PC-9 (cell line): ENCODE data around the gene STK10. TPM values are rescaled to one million over a fixed set of nuclear protein-coding genes. Genes with fewer than 3 reads are reported as not detected.

Experiments used
- BruUV-seq: library from RNA; stranded (reverse); fragments of 400-500 nt; replicated peaks from 2 replicates; lab custom pipeline; 2021; lab: Mats Ljungman, UMichigan
- CTCF ChIA-PET: fragments of 300-600 bp; sonication (Branson Sonifier 250); formaldehyde crosslinking; loops from one replicate; lab custom pipeline; 2022; ENCODE audit warnings: antibody characterized with exemption; lab: Charles Lee
- POLR2A ChIA-PET: fragments of 300-600 bp; sonication (Branson Sonifier 250); formaldehyde crosslinking; loops from one replicate; lab custom pipeline; 2022; ENCODE audit warnings: antibody characterized with exemption; ENCODE audit not compliant: unreplicated experiment; lab: Charles Lee
- DNase-seq, 2 experiments: peaks; one replicate each; pipeline versions ENCODE4 v3.0.0 to v3.0.0-alpha.2; 2015 to 2022; ENCODE audit warnings: mixed read lengths in 1 of 2
- H2AFZ ChIP-seq: fragments of 200-600 bp; sonication (generic); 2 replicates; pipeline ENCODE4 v1.8.1; 2017; ENCODE audit warnings: antibody characterized with exemption
- H3F3A ChIP-seq: fragments of 200-600 bp; sonication (generic); 2 replicates; pipeline ENCODE4 v1.8.1; 2017; ENCODE audit warnings: antibody characterized with exemption, mild to moderate bottlenecking, low read depth; ENCODE audit not compliant: insufficient read depth
- H3K27ac ChIP-seq: fragments of 200-600 bp; sonication (generic); 2 replicates; pipeline ENCODE4 v1.6.1; 2016; ENCODE audit warnings: mixed run types
- H3K27me3 ChIP-seq: fragments of 200-600 bp; sonication (generic); 2 replicates; pipeline ENCODE4 v1.6.1; 2016; ENCODE audit warnings: low read depth, mixed run types; ENCODE audit not compliant: insufficient read depth
- H3K36me3 ChIP-seq: fragments of 200-600 bp; sonication (generic); 2 replicates; pipeline ENCODE4 v1.6.1; 2016; ENCODE audit warnings: low read depth, mixed run types
- H3K4me1 ChIP-seq: fragments of 200-600 bp; sonication (generic); replicated peaks from 2 replicates; pipeline ENCODE4 v1.6.1; 2016; ENCODE audit warnings: mixed run types; ENCODE audit not compliant: insufficient read depth
- H3K4me2 ChIP-seq: fragments of 200-600 bp; sonication (generic); 2 replicates; pipeline ENCODE4 v1.6.1; 2017; ENCODE audit warnings: mixed run types
- H3K4me3 ChIP-seq: fragments of 200-600 bp; sonication (generic); 2 replicates; pipeline ENCODE4 v1.6.1; 2016; ENCODE audit warnings: mixed run types
- H3K79me2 ChIP-seq: fragments of 200-600 bp; sonication (generic); 2 replicates; pipeline ENCODE4 v1.6.1; 2017; ENCODE audit warnings: low read depth, mixed run types
- H3K9me2 ChIP-seq: fragments of 200-600 bp; sonication (generic); 2 replicates; pipeline ENCODE4 v1.8.1; 2017; ENCODE audit warnings: mild to moderate bottlenecking; ENCODE audit not compliant: insufficient read depth
- H3K9me3 ChIP-seq: fragments of 200-600 bp; sonication (generic); 2 replicates; pipeline ENCODE4 v1.8.1; 2016; ENCODE audit warnings: low read depth; ENCODE audit not compliant: insufficient read depth
- H4K20me1 ChIP-seq: fragments of 200-600 bp; sonication (generic); 2 replicates; pipeline ENCODE4 v1.8.1; 2017; ENCODE audit not compliant: insufficient read depth
- EZH2 ChIP-seq: fragments of 200-600 bp; sonication (generic); IDR thresholded peaks from 2 replicates; pipeline ENCODE4 v1.8.0; 2017; ENCODE audit warnings: antibody characterized with exemption, low read depth
- intact Hi-C: fragments of 100-400 bp; cut with micrococcal nuclease; formaldehyde crosslinking; loops from one replicate; pipeline ENCODE4 v1.10.0; 2022; ENCODE audit not compliant: unreplicated experiment
- total RNA-seq: library from RNA; stranded (reverse); gene quantifications from 2 replicates; pipeline ENCODE4 v1.2.3, GENCODE V29; 2021
- TF ChIP-seq, protein P1 (sequence below): fragments of 200-600 bp; sonication (generic); conservative IDR thresholded peaks from 2 replicates; pipeline ENCODE4 v1.6.1; 2017; ENCODE audit warnings: mixed run types, antibody characterized with exemption, mild to moderate bottlenecking, moderate library complexity

The STK10 gene
- total RNA-seq, 1 experiment from 2014 or later: 31.5 TPM

DNA sequence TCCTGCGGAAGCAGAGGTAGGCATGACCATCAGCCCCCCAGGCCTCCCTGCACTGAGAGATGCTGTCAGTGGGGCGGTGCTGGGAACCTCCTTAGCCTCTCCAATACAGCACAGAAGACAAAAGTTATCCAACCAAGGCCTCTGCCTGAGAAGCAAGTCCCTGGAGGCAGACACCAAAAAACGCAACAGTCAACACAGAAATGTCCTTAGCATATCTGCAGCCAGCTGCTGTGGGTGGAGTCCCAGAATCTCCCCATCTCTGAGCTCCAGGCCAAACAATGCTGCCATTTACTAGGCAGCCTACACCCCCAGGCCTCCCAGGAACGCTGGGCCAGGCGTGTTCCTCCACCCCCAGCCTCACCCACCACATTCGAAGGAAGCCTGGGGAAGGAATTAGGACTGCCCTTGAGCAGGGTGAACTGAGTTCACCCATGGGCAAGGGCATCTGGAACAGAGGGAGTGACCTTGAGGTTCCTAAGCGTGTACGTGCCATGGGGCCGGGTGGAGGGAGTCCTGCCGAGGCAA lies 43.7 kb downstream of the STK10 start:
- TF ChIP-seq, protein P1, sequence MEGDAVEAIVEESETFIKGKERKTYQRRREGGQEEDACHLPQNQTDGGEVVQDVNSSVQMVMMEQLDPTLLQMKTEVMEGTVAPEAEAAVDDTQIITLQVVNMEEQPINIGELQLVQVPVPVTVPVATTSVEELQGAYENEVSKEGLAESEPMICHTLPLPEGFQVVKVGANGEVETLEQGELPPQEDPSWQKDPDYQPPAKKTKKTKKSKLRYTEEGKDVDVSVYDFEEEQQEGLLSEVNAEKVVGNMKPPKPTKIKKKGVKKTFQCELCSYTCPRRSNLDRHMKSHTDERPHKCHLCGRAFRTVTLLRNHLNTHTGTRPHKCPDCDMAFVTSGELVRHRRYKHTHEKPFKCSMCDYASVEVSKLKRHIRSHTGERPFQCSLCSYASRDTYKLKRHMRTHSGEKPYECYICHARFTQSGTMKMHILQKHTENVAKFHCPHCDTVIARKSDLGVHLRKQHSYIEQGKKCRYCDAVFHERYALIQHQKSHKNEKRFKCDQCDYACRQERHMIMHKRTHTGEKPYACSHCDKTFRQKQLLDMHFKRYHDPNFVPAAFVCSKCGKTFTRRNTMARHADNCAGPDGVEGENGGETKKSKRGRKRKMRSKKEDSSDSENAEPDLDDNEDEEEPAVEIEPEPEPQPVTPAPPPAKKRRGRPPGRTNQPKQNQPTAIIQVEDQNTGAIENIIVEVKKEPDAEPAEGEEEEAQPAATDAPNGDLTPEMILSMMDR: no peak
- no peak for TF ChIP-seq EZH2
- Histone ChIP-seq H3K27ac (no peak overlapping the region), H3K4me3 (no peak overlapping the region), H4K20me1 (no peaks in the 10 kb centered on the region; the same call in none of the 2 replicates), H3K4me1 (no peaks in the 10 kb centered on the region), H2AFZ (no peak overlapping the region), H3K36me3 (no peaks in the 10 kb centered on the region), H3K9me2 (no peaks in the 10 kb centered on the region), H3K27me3 (no peaks in the 10 kb centered on the region), H3K79me2 (0 out of 2 replicates have a peak, but pooled peaks cover under 1% of the 10 kb centered on the region), H3K9me3 (no peaks in the 10 kb centered on the region), H3F3A (no peaks in the 10 kb centered on the region; the same call in 1 of the 2 replicates), H3K4me2 (no peak overlapping the region)
- no peak for DNase-seq
- CTCF ChIA-PET: interaction anchor here (0.5 kb wide), 1 partner anchor 10 kb away, joined by 6 read pairs; no protein-coding TSS in a partner anchor
- intact Hi-C loops: no loop called here
- POLR2A ChIA-PET: interaction anchor here (0.6 kb wide), 1 partner anchor 182 kb away, joined by 12 read pairs; no protein-coding TSS in a partner anchor
- no TSS peak for BruUV-seq

DNA sequence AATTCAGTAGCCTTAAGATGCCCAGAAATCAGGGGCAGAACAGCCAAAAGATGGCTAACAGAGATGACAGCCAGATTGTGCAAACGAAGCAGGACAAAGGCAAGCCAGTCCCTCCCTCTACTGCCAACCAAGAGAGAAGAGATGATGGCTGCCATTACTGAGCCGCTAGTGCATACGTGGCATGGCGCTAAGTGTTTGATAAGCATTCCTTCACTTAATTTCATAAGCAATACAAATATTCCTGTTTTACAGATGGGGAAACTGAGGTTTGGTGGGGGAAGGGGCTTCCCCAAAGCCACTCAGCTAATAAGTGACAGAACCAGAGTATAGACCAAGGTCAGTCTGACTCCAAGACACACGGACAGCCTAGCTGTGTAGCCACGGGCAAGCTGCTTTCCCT lies 44.1 kb downstream of the STK10 start:
- H3K27me3 ChIP-seq: no peaks in the 10 kb centered on the region
- no peak overlapping the region for H3K27ac ChIP-seq
- no peaks in the 10 kb centered on the region; the same call in 1 of the 2 replicates for H3F3A ChIP-seq
- H3K36me3 ChIP-seq: no peaks in the 10 kb centered on the region
- no peak overlapping the region for H3K4me3 ChIP-seq
- H3K9me2 ChIP-seq: no peaks in the 10 kb centered on the region
- no peaks in the 10 kb centered on the region; the same call in none of the 2 replicates for H4K20me1 ChIP-seq
- TF ChIP-seq, protein P1: no peak
- no peak for TF ChIP-seq EZH2
- no peak for DNase-seq
- H3K79me2 ChIP-seq: 0 out of 2 replicates have a peak, but pooled peaks cover 3% of the 10 kb centered on the region
- no peaks in the 10 kb centered on the region for H3K9me3 ChIP-seq
- no peaks in the 10 kb centered on the region for H3K4me1 ChIP-seq
- intact Hi-C loops: no loop called here
- BruUV-seq: no TSS peak
- POLR2A ChIA-PET: interaction anchor here (0.6 kb wide), 1 partner anchor 182 kb away, joined by 12 read pairs; no protein-coding TSS in a partner anchor
- no peak overlapping the region for H2AFZ ChIP-seq
- CTCF ChIA-PET: interaction anchor here (0.5 kb wide), 1 partner anchor 9 kb away, joined by 6 read pairs; no protein-coding TSS in a partner anchor
- no peak overlapping the region for H3K4me2 ChIP-seq

DNA sequence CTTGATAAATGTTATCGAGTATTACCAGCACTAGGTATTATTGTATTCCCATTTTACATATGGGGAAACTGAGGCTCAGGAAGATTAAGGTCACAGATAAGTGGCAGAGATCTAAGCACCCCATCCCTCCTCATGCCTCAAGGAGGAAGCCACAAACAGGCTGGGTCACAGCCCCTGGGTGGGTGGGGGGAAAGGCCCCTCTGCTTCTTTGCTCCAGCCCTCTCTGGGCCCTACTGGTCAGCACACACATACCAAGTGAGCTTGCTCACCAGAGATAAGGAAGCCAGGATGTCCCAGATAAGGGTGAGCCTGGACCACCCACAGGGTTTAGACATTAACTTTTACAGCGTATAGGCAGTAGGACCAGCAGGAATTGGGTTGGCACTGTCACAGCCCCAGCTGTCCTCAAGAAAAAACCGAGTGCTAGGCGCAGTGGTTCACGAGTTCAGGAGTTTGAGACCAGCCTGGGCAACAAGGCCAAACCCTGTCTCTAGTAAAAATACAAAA lies 45.3 kb downstream of the STK10 start:
- no peak for TF ChIP-seq EZH2
- TF ChIP-seq, protein P1: no peak
- Histone ChIP-seq H3K9me3 (no peaks in the 10 kb centered on the region), H3K9me2 (no peaks in the 10 kb centered on the region), H3K27ac (no peak overlapping the region), H2AFZ (no peak overlapping the region), H3K36me3 (no peaks in the 10 kb centered on the region), H4K20me1 (no peaks in the 10 kb centered on the region; the same call in none of the 2 replicates), H3K79me2 (0 out of 2 replicates have a peak, but pooled peaks cover 3% of the 10 kb centered on the region), H3K4me3 (no peak overlapping the region), H3K27me3 (no peaks in the 10 kb centered on the region), H3F3A (no peaks in the 10 kb centered on the region; the same call in 1 of the 2 replicates), H3K4me2 (no peak overlapping the region), H3K4me1 (no peaks in the 10 kb centered on the region)
- no TSS peak for BruUV-seq
- ChIA-PET POLR2A (no interaction called here), CTCF (no interaction called here)
- DNase-seq: no peak
- intact Hi-C loops: no loop called here
